ENCODE measurements around the gene SPESP1.

The SPESP1 gene

GRCh38 chr15:68993276-68993675 lies 63.0 kb downstream of the SPESP1 start:
- DNase-seq: no peak

GRCh38 chr15:68994149-68994548 lies 63.8 kb downstream of the SPESP1 start:
- no peak for DNase-seq

GRCh38 chr15:68994981-68995761 lies 64.8 kb downstream of the SPESP1 start:
- DNase-seq: no peak

All from NCI-H1048 (cell line).